Stimulated activated CD4-positive, alpha-beta T cell treated with anti-CD3 and anti-CD28 coated beads, Interleukin-4, amount 100 ng/mL, for 1 hour (primary cell): Measurements from ENCODE around the gene TMC4.
"Not testable (repeated sequence)": the region's sequence is repeated elsewhere in the genome, so short reads cannot be mapped to it uniquely, and the experiment has no call there.

Experiments used
- DNase-seq: peaks from one replicate; pipeline ENCODE4 v3.0.0-alpha.2; 2020

TMC4 gene

GRCh38 chr19:54172471-54173358 lies at the start of gene TMC4:
TMC4 (minus strand) TSS chr19:54173160; CDS start chr19:54173117, 43 bp downstream.
- no peak for DNase-seq

GRCh38 chr19:54221947-54222346 lies 49.0 kb upstream of the TMC4 start:
- DNase-seq: not testable (repeated sequence)

- DNase-seq: not testable (repeated sequence)
These were observed 46.7 kb upstream of the TMC4 start for GRCh38 chr19:54219702-54220101.

- DNase-seq: no peak
These were observed 46.2 kb upstream of the TMC4 start for GRCh38 chr19:54218960-54219661.

GRCh38 chr19:54218259-54218658 lies 45.3 kb upstream of the TMC4 start:
- no peak for DNase-seq

GRCh38 chr19:54217517-54218247 lies 44.7 kb upstream of the TMC4 start:
- not testable (repeated sequence) for DNase-seq

- DNase-seq: no peak
These were observed 43.9 kb upstream of the TMC4 start for GRCh38 chr19:54216869-54217268.

GRCh38 chr19:54214734-54215133 lies 41.8 kb upstream of the TMC4 start:
- not testable (repeated sequence) for DNase-seq

- not testable (repeated sequence) for DNase-seq
These were observed 41.3 kb upstream of the TMC4 start for GRCh38 chr19:54214217-54214616.

GRCh38 chr19:54211235-54211634 lies 38.3 kb upstream of the TMC4 start:
- no peak for DNase-seq

GRCh38 chr19:54209811-54210494 lies 37.0 kb upstream of the TMC4 start:
- DNase-seq: no peak

GRCh38 chr19:54209058-54209810 lies 36.3 kb upstream of the TMC4 start:
- peak; percentile 36 for DNase-seq

- peak; percentile 23 for DNase-seq
These were observed 35.8 kb upstream of the TMC4 start for GRCh38 chr19:54208784-54209057.

- DNase-seq: peak; percentile 25
These were observed 35.2 kb upstream of the TMC4 start for GRCh38 chr19:54207983-54208783.

- DNase-seq: no peak
These were observed 34.7 kb upstream of the TMC4 start for GRCh38 chr19:54207676-54207982.

GRCh38 chr19:54207193-54207592 lies 34.2 kb upstream of the TMC4 start:
- not testable (repeated sequence) for DNase-seq

GRCh38 chr19:54206831-54207177 lies 33.8 kb upstream of the TMC4 start:
- DNase-seq: no peak

- DNase-seq: no peak
These were observed 33.3 kb upstream of the TMC4 start for GRCh38 chr19:54206030-54206830.

GRCh38 chr19:54204767-54205468 lies 32.0 kb upstream of the TMC4 start:
- no peak for DNase-seq

GRCh38 chr19:54203151-54203611 lies 30.2 kb upstream of the TMC4 start:
- DNase-seq: no peak
